Activated CD8-positive, alpha-beta T cell treated with anti-CD3 and anti-CD28 coated beads for 36 hours (primary cell): ENCODE data around the gene NOP56. TPM values are rescaled to one million over a fixed set of nuclear protein-coding genes. Genes with fewer than 3 reads are reported as not detected.

Source experiments
- ATAC-seq: fragments of 200-7000 bp; cut with Tn5 transposase; one replicate; pipeline ENCODE4 v1.10.0; 2021; ENCODE audit warnings: mild to moderate bottlenecking, moderate library complexity
- CTCF ChIA-PET: fragments of 350-600 bp; sonication (Branson Sonifier 250); formaldehyde crosslinking; loops from one replicate; lab custom pipeline; 2021; ENCODE audit warnings: antibody characterized with exemption; lab: Charles Lee
- POLR2A ChIA-PET: fragments of 350-600 bp; sonication (Branson Sonifier 250); formaldehyde crosslinking; loops from one replicate; lab custom pipeline; 2021; ENCODE audit warnings: antibody characterized with exemption; lab: Charles Lee
- DNase-seq: peaks from one replicate; pipeline ENCODE4 v3.0.0-alpha.2; 2020
- H3K27ac Mint-ChIP-seq: one replicate; pipeline ENCODE4 v1.8.0; 2021; ENCODE audit warnings: mild to moderate bottlenecking, mixed read lengths
- H3K27me3 Mint-ChIP-seq: one replicate; pipeline ENCODE4 v1.8.0; 2021; ENCODE audit warnings: mixed read lengths
- H3K36me3 Mint-ChIP-seq: one replicate; pipeline ENCODE4 v1.8.0; 2021; ENCODE audit warnings: low read depth, mixed read lengths
- H3K4me1 Mint-ChIP-seq: one replicate; pipeline ENCODE4 v1.8.0; 2021; ENCODE audit warnings: low read depth, mixed read lengths
- H3K4me3 Mint-ChIP-seq: one replicate; pipeline ENCODE4 v1.8.0; 2021; ENCODE audit warnings: mild to moderate bottlenecking, moderate library complexity, mixed read lengths
- H3K9me3 Mint-ChIP-seq: one replicate; pipeline ENCODE4 v1.8.0; 2021; ENCODE audit warnings: mixed read lengths
- intact Hi-C: fragments of 100-400 bp; cut with micrococcal nuclease; formaldehyde crosslinking; loops from one replicate; pipeline ENCODE4 v1.10.0; 2022
- total RNA-seq, 2 experiments: library from RNA; stranded (reverse); gene quantifications; one replicate each; pipeline ENCODE4 v1.2.3, GENCODE V29; 2021
- TF ChIP-seq, protein P1 (sequence below): fragments of 200-600 bp; IDR thresholded peaks from one replicate; pipeline ENCODE4 v1.8.0; 2022; ENCODE audit warnings: antibody characterized with exemption, mild to moderate bottlenecking

The NOP56 gene
- total RNA-seq, 2 experiments from 2014 or later = 587 to 596 TPM

DNA sequence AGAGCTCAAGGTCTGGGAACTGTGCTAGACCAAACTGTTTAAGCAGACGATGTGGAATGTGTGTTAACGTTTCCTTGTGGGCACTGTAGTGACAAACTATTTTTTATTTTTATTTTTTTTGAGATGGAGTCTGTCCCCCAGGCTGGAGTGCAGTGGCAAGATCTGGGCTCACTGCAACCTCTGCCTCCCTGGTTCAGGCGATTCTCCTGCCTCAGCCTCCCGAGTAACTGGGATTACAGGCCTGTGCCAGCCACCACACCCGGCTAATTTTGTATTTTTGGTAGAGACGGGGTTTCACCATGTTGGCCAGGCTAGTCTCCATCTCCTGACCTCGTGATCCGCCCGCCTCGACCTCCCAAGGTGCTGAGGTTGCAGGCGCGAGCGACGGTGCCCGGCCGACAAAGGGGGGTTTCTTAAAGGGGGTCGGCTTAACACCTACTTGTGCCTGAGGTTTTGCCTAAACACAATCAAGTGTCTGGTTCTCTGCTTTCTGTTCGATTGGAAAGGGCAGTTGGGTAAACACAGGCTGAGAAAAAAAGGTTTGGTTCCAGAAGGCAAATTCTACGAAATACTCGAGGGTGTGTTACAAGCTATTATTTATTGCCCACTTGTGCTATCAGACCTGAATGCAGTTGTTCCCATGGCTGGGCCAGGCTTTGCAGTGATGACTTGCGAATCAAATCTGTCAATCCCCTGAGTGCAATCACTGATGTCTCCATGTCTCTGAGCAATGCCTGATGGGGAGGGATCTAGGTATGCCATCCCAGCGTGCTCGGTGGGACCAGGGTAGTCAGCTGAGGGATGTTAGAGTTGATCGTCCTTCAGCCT, 1.3 kb downstream of the NOP56 start:
- Mint-ChIP-seq H3K27ac (peak overlapping the region; percentile 90), H3K9me3 (no peaks in the 10 kb centered on the region), H3K4me1 (peaks cover 43% of the 10 kb centered on the region), H3K27me3 (no peaks in the 10 kb centered on the region), H3K4me3 (peak overlapping the region; percentile 89), H3K36me3 (peaks cover 61% of the 10 kb centered on the region)
- TF ChIP-seq, protein P1, sequence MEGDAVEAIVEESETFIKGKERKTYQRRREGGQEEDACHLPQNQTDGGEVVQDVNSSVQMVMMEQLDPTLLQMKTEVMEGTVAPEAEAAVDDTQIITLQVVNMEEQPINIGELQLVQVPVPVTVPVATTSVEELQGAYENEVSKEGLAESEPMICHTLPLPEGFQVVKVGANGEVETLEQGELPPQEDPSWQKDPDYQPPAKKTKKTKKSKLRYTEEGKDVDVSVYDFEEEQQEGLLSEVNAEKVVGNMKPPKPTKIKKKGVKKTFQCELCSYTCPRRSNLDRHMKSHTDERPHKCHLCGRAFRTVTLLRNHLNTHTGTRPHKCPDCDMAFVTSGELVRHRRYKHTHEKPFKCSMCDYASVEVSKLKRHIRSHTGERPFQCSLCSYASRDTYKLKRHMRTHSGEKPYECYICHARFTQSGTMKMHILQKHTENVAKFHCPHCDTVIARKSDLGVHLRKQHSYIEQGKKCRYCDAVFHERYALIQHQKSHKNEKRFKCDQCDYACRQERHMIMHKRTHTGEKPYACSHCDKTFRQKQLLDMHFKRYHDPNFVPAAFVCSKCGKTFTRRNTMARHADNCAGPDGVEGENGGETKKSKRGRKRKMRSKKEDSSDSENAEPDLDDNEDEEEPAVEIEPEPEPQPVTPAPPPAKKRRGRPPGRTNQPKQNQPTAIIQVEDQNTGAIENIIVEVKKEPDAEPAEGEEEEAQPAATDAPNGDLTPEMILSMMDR = no peak
- ATAC-seq = no peak
- ChIA-PET CTCF (interaction anchor here (9.3 kb wide), 1 partner anchor 131 kb away, joined by 103 read pairs; no protein-coding TSS in a partner anchor), POLR2A (interaction anchor here (0.7 to 9.2 kb wide), 13 partner anchors 10 to 198 kb away, joined by 3 to 156 read pairs (median 4); partner anchors contain the start of genes IDH3B, PCED1A, SNRPB and VPS16)
- intact Hi-C loops = no loop called here
- DNase-seq = no peak

GRCh38 chr20:2654384-2654822, 2.0 kb downstream of the NOP56 start:
- Mint-ChIP-seq H3K9me3 (no peaks in the 10 kb centered on the region), H3K27me3 (no peaks in the 10 kb centered on the region), H3K4me3 (peak overlapping the region; percentile 89), H3K27ac (peak overlapping the region; percentile 90), H3K4me1 (peaks cover 46% of the 10 kb centered on the region), H3K36me3 (peaks cover 66% of the 10 kb centered on the region)
- CTCF ChIA-PET = interaction anchor here (9.3 kb wide), 1 partner anchor 132 kb away, joined by 103 read pairs; no protein-coding TSS in a partner anchor
- ATAC-seq = no peak
- intact Hi-C loops = no loop called here
- POLR2A ChIA-PET = interaction anchor here (0.7 to 9.2 kb wide), 8 partner anchors 10 to 390 kb away, joined by 3 to 156 read pairs (median 5); partner anchors contain the start of genes IDH3B, SNRPB and ZNF343
- no peak for DNase-seq
- TF ChIP-seq, protein P1 = no peak

DNA sequence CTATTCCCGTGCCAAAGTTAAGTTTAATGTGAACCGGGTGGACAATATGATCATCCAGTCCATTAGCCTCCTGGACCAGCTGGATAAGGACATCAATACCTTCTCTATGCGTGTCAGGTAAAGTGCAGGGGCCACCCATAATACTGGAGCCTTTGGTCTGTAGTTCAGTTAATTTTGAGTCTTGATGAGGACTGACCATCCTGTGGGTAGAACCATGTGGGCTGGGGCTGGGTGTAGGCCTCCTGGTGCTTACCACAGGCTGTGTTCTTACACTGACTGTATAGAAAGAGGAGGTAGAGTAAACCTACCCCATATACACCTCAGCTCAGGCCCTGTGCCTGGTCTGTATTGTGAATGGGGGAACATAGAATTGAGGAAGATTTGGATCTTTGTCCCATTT, 2.4 kb downstream of the NOP56 start:
- Mint-ChIP-seq H3K4me3 (peak overlapping the region; percentile 89), H3K36me3 (peaks cover 69% of the 10 kb centered on the region), H3K27me3 (no peaks in the 10 kb centered on the region), H3K9me3 (no peaks in the 10 kb centered on the region), H3K27ac (peak overlapping the region; percentile 90), H3K4me1 (peaks cover 42% of the 10 kb centered on the region)
- intact Hi-C loops = no loop called here
- POLR2A ChIA-PET = interaction anchor here (0.7 to 9.2 kb wide), 7 partner anchors 9 to 389 kb away, joined by 3 to 156 read pairs (median 4); partner anchors contain the start of genes IDH3B, SNRPB and ZNF343
- ATAC-seq = no peak
- CTCF ChIA-PET = interaction anchor here (1.5 to 9.3 kb wide), 2 partner anchors 132 to 133 kb away, joined by 4 to 103 read pairs; no protein-coding TSS in a partner anchor
- DNase-seq = no peak
- TF ChIP-seq, protein P1 = no peak

DNA sequence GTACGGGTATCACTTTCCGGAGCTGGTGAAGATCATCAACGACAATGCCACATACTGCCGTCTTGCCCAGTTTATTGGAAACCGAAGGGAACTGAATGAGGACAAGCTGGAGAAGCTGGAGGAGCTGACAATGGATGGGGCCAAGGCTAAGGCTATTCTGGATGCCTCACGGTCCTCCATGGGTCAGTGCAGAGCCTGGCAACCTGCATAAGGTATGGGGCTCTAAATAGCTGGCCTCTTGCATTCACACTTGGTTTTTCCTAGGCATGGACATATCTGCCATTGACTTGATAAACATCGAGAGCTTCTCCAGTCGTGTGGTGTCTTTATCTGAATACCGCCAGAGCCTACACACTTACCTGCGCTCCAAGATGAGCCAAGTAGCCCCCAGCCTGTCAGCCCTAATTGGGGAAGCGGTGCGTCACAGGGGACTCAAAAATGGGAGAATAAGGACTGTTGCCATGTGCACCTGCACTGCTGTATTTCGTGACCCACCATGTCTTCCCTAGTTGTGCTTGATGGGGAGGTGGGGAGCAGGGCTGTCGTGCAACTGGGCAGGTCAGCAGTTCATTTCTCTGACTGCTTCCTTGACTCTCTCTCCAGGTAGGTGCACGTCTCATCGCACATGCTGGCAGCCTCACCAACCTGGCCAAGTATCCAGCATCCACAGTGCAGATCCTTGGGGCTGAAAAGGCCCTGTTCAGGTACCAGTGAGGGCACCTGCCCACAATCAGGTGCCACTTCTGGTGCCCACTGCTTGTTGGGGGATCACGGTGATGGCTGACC, 3.1 kb downstream of the NOP56 start:
- intact Hi-C loops = no loop called here
- TF ChIP-seq, protein P1 = no peak
- Mint-ChIP-seq H3K4me3 (peak overlapping the region; percentile 89), H3K27me3 (no peaks in the 10 kb centered on the region), H3K9me3 (no peaks in the 10 kb centered on the region), H3K27ac (peak overlapping the region; percentile 90), H3K36me3 (peaks cover 70% of the 10 kb centered on the region), H3K4me1 (peaks cover 35% of the 10 kb centered on the region)
- ATAC-seq = no peak
- POLR2A ChIA-PET = interaction anchor here (1.0 to 9.2 kb wide), 6 partner anchors 8 to 1328 kb away, joined by 3 to 156 read pairs (median 5); partner anchors contain the start of genes IDH3B, SNRPB and ZNF343
- CTCF ChIA-PET = interaction anchor here (1.5 kb wide), 1 partner anchor 134 kb away, joined by 4 read pairs; no protein-coding TSS in a partner anchor
- DNase-seq = no peak
